HepG2 (cell line): ENCODE results near the gene SPAG9. TPM values are rescaled to one million over a fixed set of nuclear protein-coding genes. Genes with fewer than 3 reads are reported as not detected.

ENCODE experiments used
- CBX2 ChIP-seq, 2 experiments: fragments of 200-600 bp in 1 of 2; sonication (generic); formaldehyde crosslinking in 1 of 2; IDR thresholded peaks; 2 replicates each; pipeline versions ENCODE4 v1.7.0 to v1.8.1; 2018 to 2022; ENCODE audit warnings: low read depth in 2 of 2, low read length in 1 of 2, mild to moderate bottlenecking in 1 of 2, missing genetic modification reagents in 1 of 2
- CENPX ChIP-seq: sonication (generic); formaldehyde crosslinking; IDR thresholded peaks from 2 replicates; pipeline ENCODE4 v1.9.0; 2021; ENCODE audit warnings: mild to moderate bottlenecking, missing genetic modification reagents, moderate library complexity
- EP300 ChIP-seq, 3 experiments: sonication (generic) in 1 of 3; formaldehyde crosslinking in 1 of 3; IDR thresholded peaks; 2 replicates each; pipeline versions ENCODE4 v1.5.1 to v1.6.1; 2011 to 2020; ENCODE audit warnings: low read depth in 2 of 3, low read length in 2 of 3, borderline replicate concordance in 1 of 3, improper control_type of control experiment in 1 of 3, mild to moderate bottlenecking in 1 of 3, missing genetic modification reagents in 1 of 3, moderate library complexity in 1 of 3
- HOXA5 ChIP-seq: sonication (generic); formaldehyde crosslinking; IDR thresholded peaks from 2 replicates; pipeline ENCODE4 v1.4.0; 2020; ENCODE audit warnings: missing genetic modification reagents
- MED8 ChIP-seq: sonication (generic); formaldehyde crosslinking; IDR thresholded peaks from 2 replicates; pipeline ENCODE4 v1.8.1; 2023; ENCODE audit warnings: mild to moderate bottlenecking, missing genetic modification reagents; ENCODE audit not compliant: insufficient replicate concordance
- POGZ ChIP-seq: sonication (generic); formaldehyde crosslinking; IDR thresholded peaks from 2 replicates; pipeline ENCODE4 v1.4.0; 2020; ENCODE audit warnings: mild to moderate bottlenecking, missing genetic modification reagents
- POLR2AphosphoS5 ChIP-seq: IDR thresholded peaks from 2 replicates; pipeline ENCODE4 v1.6.1; 2012; ENCODE audit warnings: low read depth, low read length
- SALL1 ChIP-seq: sonication (generic); formaldehyde crosslinking; IDR thresholded peaks from 2 replicates; pipeline ENCODE4 v1.8.0; 2022; ENCODE audit warnings: mild to moderate bottlenecking, missing genetic modification reagents
- TOPORS ChIP-seq: sonication (generic); formaldehyde crosslinking; IDR thresholded peaks from 2 replicates; pipeline ENCODE4 v1.8.0; 2023; ENCODE audit warnings: mild to moderate bottlenecking, missing genetic modification reagents
- YEATS2 ChIP-seq: sonication (generic); formaldehyde crosslinking; IDR thresholded peaks from 2 replicates; pipeline ENCODE4 v1.4.0; 2020; ENCODE audit warnings: missing genetic modification reagents, borderline replicate concordance
- ZBTB7A ChIP-seq: sonication (generic); formaldehyde crosslinking; IDR thresholded peaks from 2 replicates; pipeline ENCODE4 v1.8.0; 2022; ENCODE audit warnings: mild to moderate bottlenecking, missing genetic modification reagents
- ZFP90 ChIP-seq: sonication (generic); formaldehyde crosslinking; IDR thresholded peaks from 2 replicates; pipeline ENCODE4 v1.8.0; 2022; ENCODE audit warnings: missing genetic modification reagents, mild to moderate bottlenecking, inconsistent platforms, borderline replicate concordance
- polyA plus RNA-seq, 8 experiments: library from polyadenylated mRNA; depleted of rRNA in 3 of 8; stranded (reverse) in 7 of 8; unstranded in 1 of 8; fragments of >200 nt; fragmentation: Illumina TruSeq in 4 of 8; extraction: Trizol in 4 of 8; gene quantifications; 2 replicates each; pipeline versions ENCODE4 v1.2.1 to v1.2.3, GENCODE V29; 2011 to 2016; ENCODE audit warnings: low read depth in 4 of 8, missing spikeins in 1 of 8, mixed read lengths in 1 of 8; ENCODE audit not compliant: insufficient read depth in 1 of 8
- total RNA-seq, 5 experiments: library from RNA; depleted of rRNA; stranded (reverse); fragments of >200 nt; fragmentation: Illumina TruSeq; extraction: Trizol; gene quantifications; 2 replicates each; pipeline ENCODE4 v1.2.3, GENCODE V29; 2016; ENCODE audit warnings: low read depth in 1 of 5
- TF ChIP-seq, protein P1 (sequence below): sonication (generic); formaldehyde crosslinking; IDR thresholded peaks from 2 replicates; pipeline ENCODE4 v1.9.0; 2021; ENCODE audit warnings: missing genetic modification reagents, mild to moderate bottlenecking, borderline replicate concordance
- TF ChIP-seq, protein P2 (sequence below): sonication (generic); formaldehyde crosslinking; IDR thresholded peaks from 2 replicates; pipeline ENCODE4 v1.8.1; 2023; ENCODE audit warnings: missing genetic modification reagents, inconsistent platforms, borderline replicate concordance
- TF ChIP-seq, protein P3 (sequence below): sonication (generic); formaldehyde crosslinking; conservative IDR thresholded peaks from 2 replicates; pipeline ENCODE4 v1.4.0; 2020; ENCODE audit warnings: missing genetic modification reagents
- TF ChIP-seq, protein P4 (sequence below): sonication (generic); formaldehyde crosslinking; IDR thresholded peaks from 2 replicates; pipeline ENCODE4 v1.4.0; 2020; ENCODE audit warnings: missing genetic modification reagents, borderline replicate concordance
- TF ChIP-seq, protein P5 (sequence below): sonication (generic); formaldehyde crosslinking; IDR thresholded peaks from 2 replicates; pipeline ENCODE4 v1.5.1; 2020; ENCODE audit warnings: mild to moderate bottlenecking, missing genetic modification reagents, moderate library complexity

Gene SPAG9
- total and polyA plus RNA-seq, 2 of the 13 experiments (the other 11 are each of a cell fraction or from before 2014, with no cell fraction given) = 43.2 to 78.6 TPM

DNA sequence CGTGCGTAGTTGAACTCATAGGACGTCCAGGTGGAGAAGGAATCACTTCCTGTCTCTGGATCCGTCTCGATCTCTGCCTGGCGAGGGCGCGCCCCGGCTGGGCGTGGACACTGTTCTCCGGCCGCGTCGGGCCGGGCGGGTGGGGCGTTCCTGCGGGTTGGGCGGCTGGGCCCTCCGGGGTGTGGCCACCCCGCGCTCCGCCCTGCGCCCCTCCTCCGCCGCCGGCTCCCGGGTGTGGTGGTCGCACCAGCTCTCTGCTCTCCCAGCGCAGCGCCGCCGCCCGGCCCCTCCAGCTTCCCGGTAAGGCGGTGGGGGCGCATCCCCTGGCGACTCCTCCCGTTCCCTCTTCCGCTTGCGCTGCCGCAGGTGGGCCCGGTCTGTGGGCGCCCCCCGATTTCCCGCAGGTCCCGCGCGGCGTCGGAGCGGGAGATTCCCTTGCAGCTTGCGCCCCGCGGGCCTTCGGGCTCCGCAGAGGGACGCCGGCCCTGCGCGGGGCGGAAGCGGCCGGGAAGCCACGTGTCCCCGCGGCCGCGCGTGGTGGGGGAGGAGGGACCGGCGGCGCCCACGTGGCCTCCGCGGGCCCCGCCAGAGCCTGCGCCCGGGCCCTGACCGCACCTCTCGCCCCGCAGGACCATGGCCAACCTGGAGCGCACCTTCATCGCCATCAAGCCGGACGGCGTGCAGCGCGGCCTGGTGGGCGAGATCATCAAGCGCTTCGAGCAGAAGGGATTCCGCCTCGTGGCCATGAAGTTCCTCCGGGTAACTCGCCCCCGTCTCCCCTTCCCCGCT, 45.7 kb upstream of the SPAG9 start, which contains the start of gene NME2 (continued):
- no peak for TF ChIP-seq YEATS2 (CRISPR knock-in tag)
- TF ChIP-seq CENPX (CRISPR knock-in tag) = no peak; the same call in 1 of the 2 replicates
- 0 out of 2 replicates have a peak, but pooled peaks have one; percentile 3 for TF ChIP-seq POGZ
- TF ChIP-seq, protein P1, sequence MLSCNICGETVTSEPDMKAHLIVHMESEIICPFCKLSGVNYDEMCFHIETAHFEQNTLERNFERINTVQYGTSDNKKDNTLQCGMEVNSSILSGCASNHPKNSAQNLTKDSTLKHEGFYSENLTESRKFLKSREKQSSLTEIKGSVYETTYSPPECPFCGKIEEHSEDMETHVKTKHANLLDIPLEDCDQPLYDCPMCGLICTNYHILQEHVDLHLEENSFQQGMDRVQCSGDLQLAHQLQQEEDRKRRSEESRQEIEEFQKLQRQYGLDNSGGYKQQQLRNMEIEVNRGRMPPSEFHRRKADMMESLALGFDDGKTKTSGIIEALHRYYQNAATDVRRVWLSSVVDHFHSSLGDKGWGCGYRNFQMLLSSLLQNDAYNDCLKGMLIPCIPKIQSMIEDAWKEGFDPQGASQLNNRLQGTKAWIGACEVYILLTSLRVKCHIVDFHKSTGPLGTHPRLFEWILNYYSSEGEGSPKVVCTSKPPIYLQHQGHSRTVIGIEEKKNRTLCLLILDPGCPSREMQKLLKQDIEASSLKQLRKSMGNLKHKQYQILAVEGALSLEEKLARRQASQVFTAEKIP = no peak
- TF ChIP-seq ZBTB7A (CRISPR knock-in tag) = no peak; the same call in 1 of the 2 replicates
- TF ChIP-seq, protein P2, sequence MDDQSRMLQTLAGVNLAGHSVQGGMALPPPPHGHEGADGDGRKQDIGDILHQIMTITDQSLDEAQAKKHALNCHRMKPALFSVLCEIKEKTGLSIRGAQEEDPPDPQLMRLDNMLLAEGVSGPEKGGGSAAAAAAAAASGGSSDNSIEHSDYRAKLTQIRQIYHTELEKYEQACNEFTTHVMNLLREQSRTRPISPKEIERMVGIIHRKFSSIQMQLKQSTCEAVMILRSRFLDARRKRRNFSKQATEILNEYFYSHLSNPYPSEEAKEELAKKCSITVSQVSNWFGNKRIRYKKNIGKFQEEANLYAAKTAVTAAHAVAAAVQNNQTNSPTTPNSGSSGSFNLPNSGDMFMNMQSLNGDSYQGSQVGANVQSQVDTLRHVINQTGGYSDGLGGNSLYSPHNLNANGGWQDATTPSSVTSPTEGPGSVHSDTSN (CRISPR knock-in tag) = 0 out of 2 replicates have a peak, but pooled peaks have one; percentile 4
- peak; percentile 89 for TF ChIP-seq POLR2AphosphoS5
- TF ChIP-seq HOXA5 (CRISPR knock-in tag) = peak; percentile 46; the same call in 1 of the 2 replicates
- no peak for TF ChIP-seq CBX2 (IDR thresholded peaks at IDR 0.05; ENCODE audit: low read depth, low read length)
- TF ChIP-seq CBX2 (CRISPR knock-in tag; IDR thresholded peaks at IDR 0.05; ENCODE audit: low read depth) = 0 out of 2 replicates have a peak, but pooled peaks have one; percentile 70
- no peak for TF ChIP-seq TOPORS (CRISPR knock-in tag)
- TF ChIP-seq, protein P3, sequence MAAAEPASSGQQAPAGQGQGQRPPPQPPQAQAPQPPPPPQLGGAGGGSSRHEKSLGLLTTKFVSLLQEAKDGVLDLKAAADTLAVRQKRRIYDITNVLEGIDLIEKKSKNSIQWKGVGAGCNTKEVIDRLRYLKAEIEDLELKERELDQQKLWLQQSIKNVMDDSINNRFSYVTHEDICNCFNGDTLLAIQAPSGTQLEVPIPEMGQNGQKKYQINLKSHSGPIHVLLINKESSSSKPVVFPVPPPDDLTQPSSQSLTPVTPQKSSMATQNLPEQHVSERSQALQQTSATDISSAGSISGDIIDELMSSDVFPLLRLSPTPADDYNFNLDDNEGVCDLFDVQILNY (CRISPR knock-in tag) = 0 out of 2 replicates have a peak, but pooled peaks have one; percentile 35
- TF ChIP-seq, protein P4, sequence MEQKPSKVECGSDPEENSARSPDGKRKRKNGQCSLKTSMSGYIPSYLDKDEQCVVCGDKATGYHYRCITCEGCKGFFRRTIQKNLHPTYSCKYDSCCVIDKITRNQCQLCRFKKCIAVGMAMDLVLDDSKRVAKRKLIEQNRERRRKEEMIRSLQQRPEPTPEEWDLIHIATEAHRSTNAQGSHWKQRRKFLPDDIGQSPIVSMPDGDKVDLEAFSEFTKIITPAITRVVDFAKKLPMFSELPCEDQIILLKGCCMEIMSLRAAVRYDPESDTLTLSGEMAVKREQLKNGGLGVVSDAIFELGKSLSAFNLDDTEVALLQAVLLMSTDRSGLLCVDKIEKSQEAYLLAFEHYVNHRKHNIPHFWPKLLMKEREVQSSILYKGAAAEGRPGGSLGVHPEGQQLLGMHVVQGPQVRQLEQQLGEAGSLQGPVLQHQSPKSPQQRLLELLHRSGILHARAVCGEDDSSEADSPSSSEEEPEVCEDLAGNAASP = no peak
- peak; percentile 39; the same call in 1 of the 2 replicates for TF ChIP-seq SALL1
- TF ChIP-seq ZFP90 (CRISPR knock-in tag) = peak; percentile 32
- peak; percentile 53 for TF ChIP-seq MED8 (CRISPR knock-in tag)
- TF ChIP-seq, protein P5, sequence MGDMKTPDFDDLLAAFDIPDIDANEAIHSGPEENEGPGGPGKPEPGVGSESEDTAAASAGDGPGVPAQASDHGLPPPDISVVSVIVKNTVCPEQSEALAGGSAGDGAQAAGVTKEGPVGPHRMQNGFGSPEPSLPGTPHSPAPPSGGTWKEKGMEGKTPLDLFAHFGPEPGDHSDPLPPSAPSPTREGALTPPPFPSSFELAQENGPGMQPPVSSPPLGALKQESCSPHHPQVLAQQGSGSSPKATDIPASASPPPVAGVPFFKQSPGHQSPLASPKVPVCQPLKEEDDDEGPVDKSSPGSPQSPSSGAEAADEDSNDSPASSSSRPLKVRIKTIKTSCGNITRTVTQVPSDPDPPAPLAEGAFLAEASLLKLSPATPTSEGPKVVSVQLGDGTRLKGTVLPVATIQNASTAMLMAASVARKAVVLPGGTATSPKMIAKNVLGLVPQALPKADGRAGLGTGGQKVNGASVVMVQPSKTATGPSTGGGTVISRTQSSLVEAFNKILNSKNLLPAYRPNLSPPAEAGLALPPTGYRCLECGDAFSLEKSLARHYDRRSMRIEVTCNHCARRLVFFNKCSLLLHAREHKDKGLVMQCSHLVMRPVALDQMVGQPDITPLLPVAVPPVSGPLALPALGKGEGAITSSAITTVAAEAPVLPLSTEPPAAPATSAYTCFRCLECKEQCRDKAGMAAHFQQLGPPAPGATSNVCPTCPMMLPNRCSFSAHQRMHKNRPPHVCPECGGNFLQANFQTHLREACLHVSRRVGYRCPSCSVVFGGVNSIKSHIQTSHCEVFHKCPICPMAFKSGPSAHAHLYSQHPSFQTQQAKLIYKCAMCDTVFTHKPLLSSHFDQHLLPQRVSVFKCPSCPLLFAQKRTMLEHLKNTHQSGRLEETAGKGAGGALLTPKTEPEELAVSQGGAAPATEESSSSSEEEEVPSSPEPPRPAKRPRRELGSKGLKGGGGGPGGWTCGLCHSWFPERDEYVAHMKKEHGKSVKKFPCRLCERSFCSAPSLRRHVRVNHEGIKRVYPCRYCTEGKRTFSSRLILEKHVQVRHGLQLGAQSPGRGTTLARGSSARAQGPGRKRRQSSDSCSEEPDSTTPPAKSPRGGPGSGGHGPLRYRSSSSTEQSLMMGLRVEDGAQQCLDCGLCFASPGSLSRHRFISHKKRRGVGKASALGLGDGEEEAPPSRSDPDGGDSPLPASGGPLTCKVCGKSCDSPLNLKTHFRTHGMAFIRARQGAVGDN (CRISPR knock-in tag) = peak; percentile 85
- TF ChIP-seq EP300 (IDR thresholded peaks at IDR 0.05; ENCODE audit: low read depth in 2 of 2, low read length in 2 of 2) = no peak
- no peak for TF ChIP-seq EP300 (CRISPR knock-in tag; IDR thresholded peaks at IDR 0.05; ENCODE audit: borderline replicate concordance)
